Mammary epithelial cell (primary cell): Measurements from ENCODE around the gene SRP19.
"Not testable (repeated sequence)": the region's sequence is repeated elsewhere in the genome, so short reads cannot be mapped to it uniquely, and the experiment has no call there.

Experiments used
- CTCF ChIP-seq, 2 donors: IDR thresholded peaks in 1 of 2; conservative IDR thresholded peaks in 1 of 2; 2 replicates each; pipeline ENCODE4 v1.5.1; 2011 to 2012; ENCODE audit warnings: inconsistent platforms in 2 of 2, low read length in 2 of 2, mild to moderate bottlenecking in 2 of 2, control low read depth in 1 of 2, low read depth in 1 of 2; ENCODE audit not compliant: insufficient read depth in 1 of 2; ENCODE audit errors: extremely low read depth in 1 of 2
- EZH2 ChIP-seq: IDR thresholded peaks from 2 replicates; pipeline ENCODE4 v1.6.1; 2012; ENCODE audit warnings: low read length, inconsistent platforms, borderline replicate concordance

GRCh38 chr5:112860571-112860928 is 537 bp upstream of the SRP19 start:
- not testable (repeated sequence) for TF ChIP-seq CTCF (conservative IDR thresholded peaks at IDR 0.05 in 1 of 2, IDR thresholded peaks at IDR 0.05 in 1 of 2; ENCODE audit: extremely low read depth in 1 of 2, insufficient read depth in 1 of 2, low read depth in 1 of 2, low read length in 2 of 2); EZH2
